ENCODE results near the gene NDUFS1.
"Not testable (repeated sequence)": the region's sequence is repeated elsewhere in the genome, so short reads cannot be mapped to it uniquely, and the experiment has no call there.

Gene NDUFS1

DNA sequence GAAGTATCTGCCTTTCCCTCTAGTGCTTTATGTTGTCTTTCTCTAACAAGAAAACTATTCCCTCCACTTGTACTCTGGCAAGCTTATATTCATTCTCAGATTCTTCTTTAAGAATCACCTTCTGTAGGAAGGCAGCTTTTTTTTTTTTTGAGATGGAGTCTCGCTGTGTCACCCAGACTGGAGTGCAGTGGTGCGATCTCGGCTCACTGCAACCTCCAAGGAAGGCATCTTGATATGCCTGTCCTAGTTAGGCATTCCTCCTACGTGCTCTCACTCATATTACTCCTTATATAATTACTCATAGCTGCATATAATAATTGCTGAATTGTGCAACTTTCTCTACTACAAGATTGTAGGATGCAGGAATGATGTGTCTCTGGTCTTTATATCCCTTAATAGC is 15.8 kb downstream of the NDUFS1 start:
- TF ChIP-seq, protein P1, sequence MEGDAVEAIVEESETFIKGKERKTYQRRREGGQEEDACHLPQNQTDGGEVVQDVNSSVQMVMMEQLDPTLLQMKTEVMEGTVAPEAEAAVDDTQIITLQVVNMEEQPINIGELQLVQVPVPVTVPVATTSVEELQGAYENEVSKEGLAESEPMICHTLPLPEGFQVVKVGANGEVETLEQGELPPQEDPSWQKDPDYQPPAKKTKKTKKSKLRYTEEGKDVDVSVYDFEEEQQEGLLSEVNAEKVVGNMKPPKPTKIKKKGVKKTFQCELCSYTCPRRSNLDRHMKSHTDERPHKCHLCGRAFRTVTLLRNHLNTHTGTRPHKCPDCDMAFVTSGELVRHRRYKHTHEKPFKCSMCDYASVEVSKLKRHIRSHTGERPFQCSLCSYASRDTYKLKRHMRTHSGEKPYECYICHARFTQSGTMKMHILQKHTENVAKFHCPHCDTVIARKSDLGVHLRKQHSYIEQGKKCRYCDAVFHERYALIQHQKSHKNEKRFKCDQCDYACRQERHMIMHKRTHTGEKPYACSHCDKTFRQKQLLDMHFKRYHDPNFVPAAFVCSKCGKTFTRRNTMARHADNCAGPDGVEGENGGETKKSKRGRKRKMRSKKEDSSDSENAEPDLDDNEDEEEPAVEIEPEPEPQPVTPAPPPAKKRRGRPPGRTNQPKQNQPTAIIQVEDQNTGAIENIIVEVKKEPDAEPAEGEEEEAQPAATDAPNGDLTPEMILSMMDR (conservative IDR thresholded peaks at IDR 0.05) = no peak
- H3K27ac ChIP-seq = no peak overlapping the region

DNA sequence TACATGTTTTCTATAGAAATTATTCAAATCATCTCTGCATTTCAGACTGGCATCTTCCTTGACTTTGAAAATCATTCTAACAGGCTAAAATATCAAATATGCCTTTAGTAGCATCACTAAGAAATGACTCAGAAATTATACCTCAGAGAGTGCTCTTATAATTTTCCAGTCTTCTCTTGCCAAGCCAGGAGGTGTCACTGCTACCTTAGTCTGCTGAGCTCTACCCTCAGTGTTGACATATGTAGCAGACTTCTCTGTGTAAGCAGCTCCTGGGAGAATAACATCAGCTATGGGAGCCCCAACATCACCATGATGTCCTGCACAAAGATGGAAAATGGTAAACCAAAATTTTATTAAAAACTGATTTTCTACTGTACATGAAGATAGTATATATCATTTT is 31.6 kb downstream of the NDUFS1 start:
- TF ChIP-seq, protein P1 (conservative IDR thresholded peaks at IDR 0.05) = peak; percentile 17; the same call in 1 of the 2 replicates
- no peak overlapping the region for H3K27ac ChIP-seq

DNA sequence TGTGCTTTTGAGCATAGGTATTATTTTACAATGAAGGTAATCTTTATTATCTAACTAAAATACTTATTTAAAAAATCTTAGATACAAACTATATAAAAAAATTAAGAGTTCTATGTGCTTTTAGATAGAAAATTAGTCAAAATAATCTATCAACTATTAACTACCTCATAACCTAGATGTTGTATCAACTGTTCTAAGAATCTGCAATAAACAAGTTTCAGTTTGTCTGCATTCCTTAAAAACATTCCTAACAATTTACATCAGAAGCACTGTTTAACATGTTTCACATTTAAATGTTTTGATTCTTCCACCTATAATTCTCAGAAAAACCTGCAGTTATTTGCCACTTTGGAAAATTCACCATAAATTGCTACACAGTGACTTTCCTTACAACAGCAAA is 33.3 kb downstream of the NDUFS1 start:
- no peak overlapping the region for H3K27ac ChIP-seq
- TF ChIP-seq, protein P1 (conservative IDR thresholded peaks at IDR 0.05) = no peak

DNA sequence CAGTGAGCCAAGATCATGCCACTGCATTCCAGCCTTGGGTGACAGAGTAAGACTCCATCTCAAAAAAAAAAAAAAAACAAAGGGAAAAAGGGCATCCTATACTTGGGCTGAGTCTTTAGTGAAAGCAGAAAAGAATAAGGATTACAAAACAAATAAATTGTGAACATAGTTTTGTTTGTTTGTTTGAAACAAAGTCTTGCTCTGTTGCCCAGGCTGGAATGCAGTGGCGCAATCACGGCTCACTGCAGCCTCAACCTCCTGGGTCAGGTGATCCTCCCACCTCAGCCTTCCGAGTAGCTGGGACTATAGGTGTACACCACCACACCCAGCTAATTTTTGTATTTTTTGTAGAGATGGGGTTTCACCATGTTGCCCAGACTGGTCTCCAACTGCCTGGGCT is 36.7 kb downstream of the NDUFS1 start:
- H3K27ac ChIP-seq = not testable (repeated sequence)

DNA sequence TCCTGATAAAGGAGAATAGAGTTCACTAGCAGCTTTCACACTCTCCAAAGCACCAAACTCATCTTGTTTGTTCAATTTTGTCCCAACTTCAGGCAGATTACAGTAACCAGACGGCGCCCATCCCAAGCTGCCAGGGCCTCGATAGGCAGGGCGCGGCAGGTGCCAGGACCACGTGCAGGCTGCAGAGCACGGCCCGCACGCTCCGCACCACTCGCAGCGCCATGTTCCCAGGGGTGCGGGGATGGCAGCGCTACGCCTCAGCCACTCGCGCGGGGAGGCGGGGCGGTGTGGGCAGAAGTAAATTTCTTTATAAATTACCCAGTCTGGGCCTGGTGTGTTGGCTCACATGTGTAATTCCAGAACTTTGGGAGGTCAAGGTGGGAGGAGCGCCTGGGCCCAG is 43.0 kb downstream of the NDUFS1 start:
- TF ChIP-seq, protein P1 (conservative IDR thresholded peaks at IDR 0.05) = no peak
- no peak overlapping the region for H3K27ac ChIP-seq

DNA sequence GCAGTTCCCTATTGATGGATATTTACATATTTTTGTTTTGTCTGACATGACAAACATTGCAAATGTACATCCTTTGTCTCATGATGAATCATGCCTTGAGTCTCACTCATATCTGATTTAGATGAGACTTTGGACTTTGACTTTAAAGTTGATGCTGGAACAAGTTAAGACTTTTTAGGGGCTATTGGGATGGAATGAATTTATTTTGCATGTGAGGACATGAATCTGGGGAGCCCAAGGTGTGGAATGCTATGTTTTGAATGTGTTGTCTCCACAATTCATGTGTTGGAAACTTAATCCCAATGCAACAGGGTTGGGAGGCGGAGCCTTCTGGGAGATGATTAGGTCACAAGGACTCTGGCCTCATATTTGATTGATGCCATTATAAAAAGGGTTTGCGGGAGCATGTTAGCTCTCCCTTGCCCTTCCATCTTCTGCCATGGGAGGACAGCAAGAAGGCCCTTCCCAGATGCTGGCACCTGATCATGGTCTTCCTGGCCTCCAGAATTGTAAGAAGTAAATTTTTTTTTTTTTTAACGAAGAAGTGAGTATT is 44.1 kb downstream of the NDUFS1 start:
- H3K27ac ChIP-seq = no peak overlapping the region
- TF ChIP-seq, protein P1 (conservative IDR thresholded peaks at IDR 0.05) = no peak

DNA sequence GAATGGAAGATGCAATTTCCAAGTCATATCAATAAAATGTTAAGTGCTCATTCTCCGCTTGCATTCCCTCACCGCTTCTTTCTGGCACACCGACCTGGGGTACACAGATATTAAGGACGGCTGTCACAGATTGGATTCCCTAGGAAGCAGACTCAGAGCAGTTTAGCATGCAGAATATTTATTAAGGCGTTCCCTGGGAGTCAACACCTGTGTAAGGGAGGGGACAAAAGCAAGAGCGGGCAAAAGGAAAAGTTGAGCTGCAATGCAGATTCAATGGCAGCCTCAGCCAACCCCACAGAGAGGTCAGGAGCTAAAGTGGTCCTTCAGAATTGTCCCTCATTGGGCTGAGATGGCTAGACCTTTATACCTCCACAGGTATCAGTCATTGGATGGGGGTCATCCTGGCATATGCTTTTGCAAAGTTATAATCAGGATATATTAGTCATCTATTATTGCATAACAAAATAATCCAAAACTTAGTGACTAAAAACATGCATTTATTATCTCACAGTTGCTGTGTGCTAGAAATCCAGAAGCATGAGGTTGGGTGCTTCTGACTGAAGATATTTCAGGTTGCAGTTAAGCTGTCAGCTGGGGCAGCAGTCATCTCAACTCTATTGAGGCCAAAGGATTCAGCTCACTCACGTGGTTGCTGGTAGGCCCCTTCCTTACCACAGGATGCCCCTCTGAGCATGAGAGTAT is 46.2 kb downstream of the NDUFS1 start:
- TF ChIP-seq, protein P1 (conservative IDR thresholded peaks at IDR 0.05) = no peak
- no peak overlapping the region for H3K27ac ChIP-seq

DNA sequence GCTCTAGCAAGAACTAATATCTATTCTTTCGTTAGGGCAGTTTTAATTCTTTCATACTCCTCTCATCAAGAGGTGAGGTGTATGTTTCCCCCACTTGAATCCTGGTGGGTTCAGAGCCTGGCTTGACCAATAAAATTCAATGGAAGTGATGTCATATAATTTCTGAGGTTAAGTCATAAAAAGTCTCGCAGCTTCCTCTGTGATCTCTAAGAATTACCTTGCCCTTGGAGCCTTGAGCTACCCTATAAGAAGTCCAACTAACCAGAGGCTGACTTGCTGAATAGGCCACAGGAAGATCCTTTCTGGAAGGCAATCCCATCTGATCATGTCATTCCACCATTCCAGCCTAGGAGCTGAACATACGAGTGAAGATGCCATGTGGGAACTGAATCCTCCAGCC is 47.1 kb downstream of the NDUFS1 start:
- TF ChIP-seq, protein P1 (conservative IDR thresholded peaks at IDR 0.05) = no peak
- no peak overlapping the region for H3K27ac ChIP-seq
